Muscle layer of colon (tissue), 2 donors: ENCODE results near the gene SYT12.

Experiments used
- H3K27ac ChIP-seq: one replicate; pipeline ENCODE4 v1.7.0; 2013; ENCODE audit warnings: low read depth, mild to moderate bottlenecking, low read length, moderate library complexity
- H3K27me3 ChIP-seq, 2 donors: one replicate each; pipeline ENCODE4 v1.7.0; 2013; ENCODE audit warnings: low read length in 2 of 2, mild to moderate bottlenecking in 2 of 2; ENCODE audit not compliant: insufficient read depth in 2 of 2, control insufficient read depth in 1 of 2
- H3K36me3 ChIP-seq: one replicate; pipeline ENCODE4 v1.7.0; 2013; ENCODE audit warnings: mild to moderate bottlenecking, low read length; ENCODE audit not compliant: insufficient read depth
- H3K4me1 ChIP-seq: one replicate; pipeline ENCODE4 v1.7.0; 2013; ENCODE audit warnings: mild to moderate bottlenecking, low read length; ENCODE audit not compliant: insufficient read depth
- H3K4me3 ChIP-seq, 2 donors: one replicate each; pipeline ENCODE4 v1.7.0; 2013; ENCODE audit warnings: low read length in 2 of 2, low read depth in 1 of 2, mild to moderate bottlenecking in 1 of 2, moderate library complexity in 1 of 2
- H3K9ac ChIP-seq: one replicate; pipeline ENCODE4 v1.7.0; 2013; ENCODE audit warnings: low read length
- H3K9me3 ChIP-seq: one replicate; pipeline ENCODE4 v1.7.0; 2013; ENCODE audit warnings: mild to moderate bottlenecking, low read length
- donor health status: abdominal sarcoma.
- donor health status: Adenocarcinoma of cecum.

The SYT12 gene

GRCh38 chr11:67032830-67033551, 10.1 kb downstream of the SYT12 start:
- no peaks in the 10 kb centered on the region for H3K4me1 ChIP-seq
- H3K9ac ChIP-seq, result no peak overlapping the region
- H3K27ac ChIP-seq, result no peak overlapping the region
- no peaks in the 10 kb centered on the region for H3K27me3 ChIP-seq
- no peaks in the 10 kb centered on the region for H3K36me3 ChIP-seq
- H3K9me3 ChIP-seq, result no peaks in the 10 kb centered on the region
- no peak overlapping the region for H3K4me3 ChIP-seq

- H3K27ac ChIP-seq, result no peak overlapping the region
These were observed 10.8 kb downstream of the SYT12 start for GRCh38 chr11:67033661-67034166.

DNA sequence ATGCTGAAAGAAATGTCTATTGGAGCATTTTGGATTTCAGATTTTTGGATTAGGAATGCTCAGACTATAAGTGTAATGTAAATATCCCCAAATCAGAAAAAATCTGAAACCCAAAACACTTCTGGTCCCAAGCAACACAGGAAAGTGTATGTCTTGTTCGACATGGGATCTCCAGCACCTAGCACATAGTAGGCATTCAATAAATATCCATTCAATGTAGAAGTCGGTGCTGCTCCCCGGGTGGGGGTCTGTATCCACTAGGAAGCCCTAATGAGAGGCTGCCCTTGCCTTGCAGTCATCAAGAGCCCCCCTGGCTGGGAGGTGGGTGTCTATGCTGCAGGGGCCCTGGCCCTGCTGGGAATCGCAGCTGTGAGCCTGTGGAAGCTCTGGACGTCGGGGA, 11.4 kb downstream of the SYT12 start:
- no peak overlapping the region for H3K4me3 ChIP-seq
- H3K27ac ChIP-seq, result no peak overlapping the region
- H3K27me3 ChIP-seq, result no peaks in the 10 kb centered on the region
- H3K9ac ChIP-seq, result no peak overlapping the region
- H3K9me3 ChIP-seq, result no peaks in the 10 kb centered on the region
- H3K36me3 ChIP-seq, result no peaks in the 10 kb centered on the region
- no peaks in the 10 kb centered on the region for H3K4me1 ChIP-seq

More at GRCh38 chr11:67033661-67034166, 10.8 kb downstream of the SYT12 start:
- Histone ChIP-seq H3K9me3 (no peaks in the 10 kb centered on the region), H3K36me3 (no peaks in the 10 kb centered on the region), H3K4me3 (no peak overlapping the region), H3K4me1 (no peaks in the 10 kb centered on the region), H3K27me3 (no peaks in the 10 kb centered on the region), H3K9ac (no peak overlapping the region)

GRCh38 chr11:67040147-67040546, 17.2 kb downstream of the SYT12 start:
- Histone ChIP-seq H3K27ac (no peak overlapping the region), H3K36me3 (no peaks in the 10 kb centered on the region), H3K9me3 (no peaks in the 10 kb centered on the region), H3K4me3 (no peak overlapping the region), H3K27me3 (peaks cover 0 to 5% of the 10 kb centered on the region in 2 donors), H3K4me1 (no peaks in the 10 kb centered on the region), H3K9ac (no peak overlapping the region)

DNA sequence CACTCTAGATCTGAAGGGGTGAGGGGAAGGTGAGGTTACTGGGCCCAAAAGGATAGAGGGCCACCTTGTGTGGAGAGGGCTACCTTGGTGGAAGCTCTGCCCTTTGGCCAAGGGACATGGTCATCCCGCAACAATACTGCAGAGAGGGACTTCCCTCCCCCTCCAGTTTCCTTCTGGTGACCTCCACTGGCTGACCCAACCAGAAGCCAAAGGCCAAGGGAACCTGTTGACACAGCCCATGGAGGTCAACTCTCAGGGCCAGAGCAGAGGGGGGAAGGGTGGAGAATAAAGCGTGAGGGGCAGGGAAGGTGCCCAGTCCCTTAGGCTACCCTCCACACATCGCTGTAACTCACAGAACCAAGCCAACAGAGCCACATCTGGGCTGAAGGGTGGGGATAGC, 18.7 kb downstream of the SYT12 start:
- peaks cover 0 to 5% of the 10 kb centered on the region in 2 donors for H3K27me3 ChIP-seq
- H3K9ac ChIP-seq, result no peak overlapping the region
- no peaks in the 10 kb centered on the region for H3K36me3 ChIP-seq
- H3K9me3 ChIP-seq, result no peaks in the 10 kb centered on the region
- H3K27ac ChIP-seq, result no peak overlapping the region
- no peaks in the 10 kb centered on the region for H3K4me1 ChIP-seq
- no peak overlapping the region for H3K4me3 ChIP-seq

DNA sequence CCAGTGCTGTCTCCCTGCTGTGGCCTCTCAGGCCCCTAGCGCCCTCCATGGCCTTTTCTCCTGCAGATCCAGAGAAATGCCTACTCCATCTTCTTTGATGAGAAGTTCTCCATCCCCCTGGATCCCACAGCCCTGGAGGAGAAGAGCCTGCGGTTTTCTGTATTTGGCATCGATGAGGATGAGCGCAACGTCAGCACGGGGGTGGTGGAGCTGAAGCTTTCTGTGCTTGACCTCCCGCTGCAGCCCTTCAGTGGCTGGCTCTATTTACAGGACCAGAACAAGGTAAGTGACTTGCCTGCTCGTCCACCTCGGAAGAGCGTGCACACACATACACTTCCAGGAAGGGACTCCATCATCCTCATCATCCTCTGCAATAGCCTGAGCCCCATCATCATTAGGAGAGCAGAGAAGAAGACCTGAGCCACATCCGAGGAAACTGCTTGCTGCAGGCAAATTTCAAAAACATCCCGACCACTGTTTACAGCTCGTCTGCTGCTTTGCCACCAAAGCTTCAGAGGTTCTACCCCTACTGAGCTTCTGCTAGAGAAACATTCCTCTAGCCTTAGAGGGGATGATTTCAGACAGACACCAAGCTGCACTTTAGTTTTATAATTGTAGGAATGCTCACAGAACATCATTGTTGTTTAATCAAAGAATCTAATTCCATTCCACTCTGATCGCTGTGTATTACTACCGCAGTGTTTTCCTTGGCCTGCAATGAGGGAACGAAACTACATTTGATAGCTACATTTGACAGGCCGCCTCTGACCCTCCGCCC, 20.8 kb downstream of the SYT12 start:
- Histone ChIP-seq H3K27ac (no peak overlapping the region), H3K36me3 (no peaks in the 10 kb centered on the region), H3K9ac (no peak overlapping the region), H3K9me3 (no peaks in the 10 kb centered on the region), H3K27me3 (peaks cover 0 to 5% of the 10 kb centered on the region in 2 donors), H3K4me3 (no peak overlapping the region), H3K4me1 (no peaks in the 10 kb centered on the region)

DNA sequence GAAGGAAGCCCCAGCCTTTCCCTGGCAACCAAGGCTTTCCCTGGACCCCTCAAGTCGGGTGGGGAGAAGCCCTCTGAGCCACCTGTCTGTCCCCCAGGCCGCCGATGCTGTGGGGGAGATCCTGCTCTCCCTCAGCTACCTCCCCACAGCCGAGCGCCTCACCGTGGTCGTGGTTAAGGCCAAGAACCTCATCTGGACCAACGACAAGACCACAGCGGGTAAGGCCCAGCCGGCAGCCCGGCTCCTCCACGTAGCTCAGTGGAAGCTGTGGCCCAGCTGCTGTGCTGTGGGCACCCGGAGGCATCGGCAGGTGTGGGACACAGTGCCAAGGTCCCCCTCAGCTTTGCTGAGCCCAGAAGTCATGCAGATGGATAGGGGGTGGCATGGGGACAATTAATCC, 21.6 kb downstream of the SYT12 start:
- no peak overlapping the region for H3K4me3 ChIP-seq
- H3K36me3 ChIP-seq, result no peaks in the 10 kb centered on the region
- H3K9ac ChIP-seq, result no peak overlapping the region
- H3K27ac ChIP-seq, result no peak overlapping the region
- H3K4me1 ChIP-seq, result no peaks in the 10 kb centered on the region
- no peaks in the 10 kb centered on the region for H3K9me3 ChIP-seq
- peaks cover 0 to 5% of the 10 kb centered on the region in 2 donors for H3K27me3 ChIP-seq

DNA sequence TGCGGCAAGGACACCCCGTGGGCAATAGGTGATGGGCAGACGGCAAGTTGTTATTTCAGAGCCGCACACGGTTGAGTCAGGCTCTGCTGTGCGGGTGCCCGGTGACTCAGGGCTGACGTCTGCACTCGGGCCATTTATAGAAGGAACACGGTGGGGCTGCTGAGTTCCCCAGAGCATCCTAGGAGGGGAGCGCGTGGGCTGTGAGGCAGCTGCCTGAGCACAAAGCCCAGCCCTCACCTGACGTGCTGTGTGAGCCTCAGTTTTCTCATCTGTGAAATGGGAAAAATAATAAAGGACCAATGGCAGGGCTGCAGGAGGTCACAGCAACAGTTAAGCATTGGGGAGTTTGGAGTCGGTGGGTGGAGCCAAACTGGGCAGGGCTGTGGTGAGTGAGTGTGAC, 22.4 kb downstream of the SYT12 start:
- Histone ChIP-seq H3K4me1 (no peaks in the 10 kb centered on the region), H3K4me3 (no peak overlapping the region), H3K27ac (no peak overlapping the region), H3K9ac (no peak overlapping the region), H3K36me3 (no peaks in the 10 kb centered on the region), H3K27me3 (peaks cover 0 to 5% of the 10 kb centered on the region in 2 donors), H3K9me3 (no peaks in the 10 kb centered on the region)

DNA sequence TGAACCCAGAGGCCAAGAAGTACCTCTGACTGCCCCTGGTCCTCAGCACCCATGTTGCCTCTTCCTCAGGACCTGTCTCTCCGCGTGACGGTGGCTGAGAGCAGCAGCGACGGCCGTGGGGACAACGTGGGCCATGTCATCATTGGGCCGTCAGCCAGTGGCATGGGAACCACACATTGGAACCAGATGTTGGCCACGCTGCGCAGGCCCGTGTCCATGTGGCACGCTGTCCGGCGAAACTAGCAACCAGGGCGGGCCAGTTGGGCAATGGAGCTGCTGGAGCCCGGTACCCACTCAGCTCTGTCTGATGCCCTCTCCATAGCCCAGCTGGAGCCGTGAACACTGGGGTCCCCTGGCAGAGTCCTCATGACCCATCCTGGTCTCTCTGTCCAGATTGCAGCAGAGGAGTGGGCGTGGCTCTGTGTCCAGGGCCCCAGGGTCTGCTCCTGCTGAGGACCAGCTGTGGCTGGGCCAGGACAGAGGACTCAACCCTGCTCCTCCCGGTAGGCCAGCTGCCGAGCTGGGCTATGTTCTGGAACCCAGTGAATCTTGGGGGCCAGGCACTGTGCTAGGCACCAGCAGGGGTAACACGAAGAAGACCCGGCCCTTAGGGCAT, 25.7 kb downstream of the SYT12 start:
- H3K9me3 ChIP-seq, result no peaks in the 10 kb centered on the region

DNA sequence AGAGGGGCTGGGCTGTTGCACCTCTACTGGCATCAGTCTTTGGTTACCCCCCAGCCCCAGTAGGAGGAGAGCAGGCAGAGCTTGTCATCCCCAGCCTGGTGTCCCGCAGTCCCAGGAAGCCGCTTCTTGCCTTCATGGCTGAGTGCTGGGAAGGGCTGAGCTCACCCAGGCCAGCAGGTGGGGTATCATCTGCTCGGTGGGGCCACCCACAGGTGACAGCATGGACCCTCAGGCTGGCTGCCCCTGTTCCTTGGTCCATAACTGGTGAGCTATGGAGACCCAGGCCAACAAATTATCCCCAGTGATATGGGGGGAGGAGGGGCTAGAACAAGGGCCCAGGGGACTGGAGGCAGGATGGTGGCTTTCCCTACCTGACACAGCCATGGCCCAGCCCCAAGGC, 27.2 kb downstream of the SYT12 start:
- Histone ChIP-seq H3K27ac (no peak overlapping the region), H3K9ac (no peak overlapping the region), H3K36me3 (no peaks in the 10 kb centered on the region), H3K4me1 (no peaks in the 10 kb centered on the region), H3K9me3 (no peaks in the 10 kb centered on the region), H3K27me3 (peaks cover 0 to 8% of the 10 kb centered on the region in 2 donors), H3K4me3 (no peak overlapping the region)

More for the DNA sequence above, 25.7 kb downstream of the SYT12 start:
- Histone ChIP-seq H3K4me3 (no peak overlapping the region), H3K4me1 (no peaks in the 10 kb centered on the region), H3K36me3 (no peaks in the 10 kb centered on the region), H3K9ac (no peak overlapping the region), H3K27me3 (peaks cover 0 to 13% of the 10 kb centered on the region in 2 donors), H3K27ac (no peak overlapping the region)

- Histone ChIP-seq H3K36me3 (no peaks in the 10 kb centered on the region), H3K27ac (no peak overlapping the region), H3K27me3 (peaks cover 0 to 8% of the 10 kb centered on the region in 2 donors)
These were observed 28.4 kb downstream of the SYT12 start for GRCh38 chr11:67051180-67051893.

More at GRCh38 chr11:67051180-67051893, 28.4 kb downstream of the SYT12 start:
- Histone ChIP-seq H3K9ac (no peak overlapping the region), H3K4me3 (no peak overlapping the region), H3K9me3 (no peaks in the 10 kb centered on the region), H3K4me1 (peaks cover 7% of the 10 kb centered on the region)
